Ishikawa (cell line): Measurements from ENCODE around the gene C1orf50.

Experiments used
- CEBPB ChIP-seq: IDR thresholded peaks from 2 replicates; pipeline ENCODE4 v1.6.1; 2012
- CREB1 ChIP-seq: IDR thresholded peaks from 2 replicates; pipeline ENCODE4 v1.6.1; 2012; ENCODE audit warnings: low read depth
- EGR1 ChIP-seq: IDR thresholded peaks from 2 replicates; pipeline ENCODE4 v1.6.1; 2012
- EP300 ChIP-seq: IDR thresholded peaks from 2 replicates; pipeline ENCODE4 v1.6.1; 2012; ENCODE audit warnings: borderline replicate concordance
- RAD21 ChIP-seq: IDR thresholded peaks from 2 replicates; pipeline ENCODE4 v1.6.1; 2012; ENCODE audit warnings: low read depth
- REST ChIP-seq: IDR thresholded peaks from 2 replicates; pipeline ENCODE4 v1.6.1; 2012; ENCODE audit warnings: low read depth, mild to moderate bottlenecking
- TAF1 ChIP-seq: IDR thresholded peaks from 2 replicates; pipeline ENCODE4 v1.6.1; 2012; ENCODE audit warnings: low read depth, mild to moderate bottlenecking
- TCF12 ChIP-seq: IDR thresholded peaks from 2 replicates; pipeline ENCODE4 v1.6.1; 2012; ENCODE audit warnings: low read depth
- TEAD4 ChIP-seq: IDR thresholded peaks from 2 replicates; pipeline ENCODE4 v1.6.1; 2012
- USF1 ChIP-seq: IDR thresholded peaks from 2 replicates; pipeline ENCODE4 v1.6.1; 2012
- YY1 ChIP-seq: IDR thresholded peaks from 2 replicates; pipeline ENCODE4 v1.6.1; 2012; ENCODE audit warnings: low read depth
- TF ChIP-seq, protein P1 (sequence below): IDR thresholded peaks from 2 replicates; pipeline ENCODE4 v1.6.1; 2012

- TF ChIP-seq TAF1, result no peak
- TF ChIP-seq, protein P1, sequence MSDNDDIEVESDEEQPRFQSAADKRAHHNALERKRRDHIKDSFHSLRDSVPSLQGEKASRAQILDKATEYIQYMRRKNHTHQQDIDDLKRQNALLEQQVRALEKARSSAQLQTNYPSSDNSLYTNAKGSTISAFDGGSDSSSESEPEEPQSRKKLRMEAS, result no peak
- no peak for TF ChIP-seq USF1
- no peak for TF ChIP-seq REST
- no peak for TF ChIP-seq EGR1
- no peak for TF ChIP-seq TCF12
- no peak for TF ChIP-seq EP300
- no peak for TF ChIP-seq CEBPB
- no peak for TF ChIP-seq YY1
- no peak for TF ChIP-seq RAD21
- TF ChIP-seq TEAD4, result no peak
- TF ChIP-seq CREB1, result no peak
These were observed 29.8 kb upstream of the C1orf50 start for GRCh38 chr1:42737257-42737656.
